CD4-positive, alpha-beta T cell (primary cell): ENCODE measurements around the gene PLIN1. TPM values are rescaled to one million over a fixed set of nuclear protein-coding genes. Genes with fewer than 3 reads are reported as not detected.

ENCODE experiments used
- ATAC-seq: fragments of 200-7000 bp; cut with Tn5 transposase; one replicate; pipeline ENCODE4 v1.10.0; 2022; ENCODE audit warnings: mild to moderate bottlenecking; ENCODE audit not compliant: poor library complexity
- CTCF ChIA-PET: fragments of 350-600 bp; sonication (Branson Sonifier 250); formaldehyde crosslinking; loops from one replicate; lab custom pipeline; 2021; ENCODE audit warnings: antibody characterized with exemption, inconsistent platforms; lab: Charles Lee
- POLR2A ChIA-PET: fragments of 350-600 bp; sonication (Branson Sonifier 250); formaldehyde crosslinking; loops from one replicate; lab custom pipeline; 2021; ENCODE audit warnings: antibody characterized with exemption, inconsistent platforms; lab: Charles Lee
- DNase-seq, 14 experiments: peaks; one replicate each; pipeline ENCODE4 v3.0.0-alpha.2; 2013 to 2020; ENCODE audit warnings: mixed read lengths in 2 of 14
- H3K27ac ChIP-seq, 2 donors: one replicate each; pipeline versions ENCODE4 v1.5.1 to v1.7.0; 2013; ENCODE audit warnings: low read length in 2 of 2, low read depth in 1 of 2, mild to moderate bottlenecking in 1 of 2
- H3K27me3 ChIP-seq, 2 experiments: 1 replicate in 1 of 2; 2 replicates in 1 of 2; pipeline versions ENCODE4 v1.6.1 to v1.7.0; 2013; ENCODE audit warnings: low read length in 2 of 2, control low read depth in 1 of 2, mild to moderate bottlenecking in 1 of 2, moderate library complexity in 1 of 2; ENCODE audit not compliant: insufficient read depth in 2 of 2, control insufficient read depth in 1 of 2
- H3K36me3 ChIP-seq: one replicate; pipeline ENCODE4 v1.6.1; 2013; ENCODE audit warnings: low read length, control low read depth; ENCODE audit not compliant: insufficient read depth
- H3K4me1 ChIP-seq: one replicate; pipeline ENCODE4 v1.6.1; 2013; ENCODE audit warnings: low read length, control low read depth; ENCODE audit not compliant: insufficient read depth
- H3K4me3 ChIP-seq: one replicate; pipeline ENCODE4 v1.5.1; 2013; ENCODE audit warnings: mild to moderate bottlenecking, low read length, moderate library complexity
- H3K9me3 ChIP-seq, 2 experiments: 1 replicate in 1 of 2; 2 replicates in 1 of 2; pipeline versions ENCODE4 v1.6.1 to v1.7.0; 2013; ENCODE audit warnings: low read length in 2 of 2, mild to moderate bottlenecking in 2 of 2, control low read depth in 1 of 2, moderate library complexity in 1 of 2; ENCODE audit not compliant: control insufficient read depth in 1 of 2, insufficient read depth in 1 of 2
- H3K27ac Mint-ChIP-seq: one replicate; pipeline ENCODE4 v1.8.0; 2020; ENCODE audit warnings: mixed read lengths
- H3K27me3 Mint-ChIP-seq: one replicate; pipeline ENCODE4 v1.8.0; 2021; ENCODE audit warnings: mixed read lengths
- H3K36me3 Mint-ChIP-seq: one replicate; pipeline ENCODE4 v1.8.0; 2021; ENCODE audit warnings: low read depth, mixed read lengths
- H3K4me1 Mint-ChIP-seq: one replicate; pipeline ENCODE4 v1.8.0; 2021; ENCODE audit warnings: low read depth, mixed read lengths
- H3K4me3 Mint-ChIP-seq: one replicate; pipeline ENCODE4 v1.8.0; 2020; ENCODE audit warnings: mild to moderate bottlenecking, mixed read lengths
- H3K9me3 Mint-ChIP-seq: one replicate; pipeline ENCODE4 v1.8.0; 2020; ENCODE audit warnings: mixed read lengths
- intact Hi-C, 2 experiments: fragments of 100-400 bp; cut with DNase I in 1 of 2; cut with micrococcal nuclease in 1 of 2; formaldehyde crosslinking; loops; one replicate each; pipeline versions ENCODE4 v1.15.1 to v1.9.0; 2023 to 2025; cut with DNase I, micrococcal nuclease
- total RNA-seq, 174 experiments: library from RNA in 2 of 174; stranded (reverse) in 2 of 174; gene quantifications; one replicate each; pipeline ENCODE4 v1.2.3 and lab custom pipeline; 2021 to 2026
- TF ChIP-seq, protein P1 (sequence below): fragments of 200-600 bp; IDR thresholded peaks from one replicate; pipeline ENCODE4 v1.8.0; 2022; ENCODE audit warnings: antibody characterized with exemption, mild to moderate bottlenecking

The PLIN1 gene
- total RNA-seq, 2 experiments from 2014 or later, result 0.08 to 0.22 TPM

DNA sequence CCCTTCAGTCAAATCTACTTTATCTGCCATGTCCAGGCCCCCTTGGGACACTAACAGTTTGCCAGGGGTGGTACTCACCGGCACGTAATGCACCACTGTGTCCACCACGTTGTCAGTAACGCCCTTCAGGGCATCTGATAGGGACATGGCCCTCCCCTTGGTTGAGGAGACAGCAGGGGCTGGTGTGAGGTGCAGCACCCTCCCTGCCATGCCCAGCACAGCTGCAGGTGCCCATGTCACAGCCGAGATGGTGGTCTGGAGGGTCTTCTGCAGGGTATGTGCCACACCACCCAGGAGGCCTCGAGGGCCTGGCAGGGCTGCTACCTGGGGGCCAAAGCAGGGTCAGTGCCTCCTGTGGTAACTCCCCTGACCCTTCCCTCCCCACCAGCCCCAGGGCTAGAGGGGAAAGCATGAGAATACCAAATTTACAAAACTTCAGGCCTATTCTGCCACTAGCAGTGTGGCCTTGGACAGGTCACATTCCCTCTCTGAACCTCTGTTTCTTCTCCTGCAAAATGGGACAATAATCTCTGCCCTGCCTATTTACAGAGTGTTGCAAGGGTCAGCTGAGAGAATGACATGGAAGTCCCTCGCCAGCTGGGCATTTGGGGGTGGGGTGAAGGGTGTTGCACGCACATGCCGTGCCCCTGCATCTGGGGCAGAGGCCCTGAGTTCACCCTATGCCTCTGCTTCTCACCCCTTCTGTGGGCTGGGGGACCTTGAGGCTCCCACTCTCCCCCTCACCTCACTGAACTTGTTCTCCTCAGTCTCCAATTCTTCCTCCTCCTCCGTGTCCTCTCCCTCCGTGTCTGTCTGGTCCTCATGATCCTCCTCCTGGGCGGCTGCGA lies 12.1 kb downstream of the PLIN1 start:
- Histone ChIP-seq H3K27ac (no peak overlapping the region), H3K9me3 (peaks cover 0 to 6% of the 10 kb centered on the region in 2 experiments), H3K27me3 (peaks cover 18 to 23% of the 10 kb centered on the region in 2 experiments), H3K4me1 (peaks cover 3% of the 10 kb centered on the region), H3K36me3 (no peaks in the 10 kb centered on the region), H3K4me3 (no peak overlapping the region)
- DNase-seq (no peak), ATAC-seq (no peak)
- peaks cover 35% of the 10 kb centered on the region for H3K27me3 Mint-ChIP-seq
- TF ChIP-seq, protein P1, sequence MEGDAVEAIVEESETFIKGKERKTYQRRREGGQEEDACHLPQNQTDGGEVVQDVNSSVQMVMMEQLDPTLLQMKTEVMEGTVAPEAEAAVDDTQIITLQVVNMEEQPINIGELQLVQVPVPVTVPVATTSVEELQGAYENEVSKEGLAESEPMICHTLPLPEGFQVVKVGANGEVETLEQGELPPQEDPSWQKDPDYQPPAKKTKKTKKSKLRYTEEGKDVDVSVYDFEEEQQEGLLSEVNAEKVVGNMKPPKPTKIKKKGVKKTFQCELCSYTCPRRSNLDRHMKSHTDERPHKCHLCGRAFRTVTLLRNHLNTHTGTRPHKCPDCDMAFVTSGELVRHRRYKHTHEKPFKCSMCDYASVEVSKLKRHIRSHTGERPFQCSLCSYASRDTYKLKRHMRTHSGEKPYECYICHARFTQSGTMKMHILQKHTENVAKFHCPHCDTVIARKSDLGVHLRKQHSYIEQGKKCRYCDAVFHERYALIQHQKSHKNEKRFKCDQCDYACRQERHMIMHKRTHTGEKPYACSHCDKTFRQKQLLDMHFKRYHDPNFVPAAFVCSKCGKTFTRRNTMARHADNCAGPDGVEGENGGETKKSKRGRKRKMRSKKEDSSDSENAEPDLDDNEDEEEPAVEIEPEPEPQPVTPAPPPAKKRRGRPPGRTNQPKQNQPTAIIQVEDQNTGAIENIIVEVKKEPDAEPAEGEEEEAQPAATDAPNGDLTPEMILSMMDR, result no peak
- no peak overlapping the region for H3K27ac Mint-ChIP-seq
- no peaks in the 10 kb centered on the region for H3K36me3 Mint-ChIP-seq
- no peaks in the 10 kb centered on the region for H3K9me3 Mint-ChIP-seq
- ChIA-PET CTCF (no interaction called here), POLR2A (no interaction called here)
- peaks cover 4% of the 10 kb centered on the region for H3K4me1 Mint-ChIP-seq
- no peak overlapping the region for H3K4me3 Mint-ChIP-seq
- intact Hi-C loops, result no loop called here

DNA sequence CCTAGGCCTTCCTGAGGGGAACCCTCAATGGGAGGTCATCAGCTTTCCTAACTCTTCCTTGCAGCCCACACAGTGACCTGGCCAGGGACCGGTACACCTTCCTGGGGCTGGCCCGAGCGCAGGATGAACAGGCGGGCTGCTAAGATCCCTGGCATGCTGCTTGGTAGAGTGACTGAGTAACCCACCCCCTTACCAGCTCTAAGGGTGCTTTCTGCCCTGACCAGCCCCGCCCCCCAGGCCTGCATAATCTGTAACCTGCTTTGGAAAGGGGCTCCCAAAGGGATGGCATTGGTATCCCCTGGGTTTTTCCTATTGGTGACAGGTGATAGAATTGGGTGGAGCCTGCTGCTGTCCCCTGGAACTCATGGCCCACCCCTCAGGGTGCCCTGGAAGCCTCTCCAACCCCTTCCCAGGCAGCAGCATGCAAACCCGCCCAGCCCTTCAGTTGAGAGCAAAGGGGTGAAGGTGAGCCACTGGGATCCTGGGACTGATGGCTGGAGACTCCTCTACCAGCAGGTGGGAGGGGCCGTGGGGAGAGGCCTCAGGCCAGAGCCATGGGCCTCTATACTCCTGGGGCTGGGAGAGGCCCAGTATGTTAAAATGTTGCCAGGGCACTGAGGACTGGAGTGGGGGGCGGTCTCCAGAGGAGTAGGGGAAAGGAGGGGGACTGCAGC lies 12.8 kb downstream of the PLIN1 start:
- intact Hi-C loops, result no loop called here
- no peaks in the 10 kb centered on the region for H3K36me3 Mint-ChIP-seq
- TF ChIP-seq, protein P1, result no peak

DNA sequence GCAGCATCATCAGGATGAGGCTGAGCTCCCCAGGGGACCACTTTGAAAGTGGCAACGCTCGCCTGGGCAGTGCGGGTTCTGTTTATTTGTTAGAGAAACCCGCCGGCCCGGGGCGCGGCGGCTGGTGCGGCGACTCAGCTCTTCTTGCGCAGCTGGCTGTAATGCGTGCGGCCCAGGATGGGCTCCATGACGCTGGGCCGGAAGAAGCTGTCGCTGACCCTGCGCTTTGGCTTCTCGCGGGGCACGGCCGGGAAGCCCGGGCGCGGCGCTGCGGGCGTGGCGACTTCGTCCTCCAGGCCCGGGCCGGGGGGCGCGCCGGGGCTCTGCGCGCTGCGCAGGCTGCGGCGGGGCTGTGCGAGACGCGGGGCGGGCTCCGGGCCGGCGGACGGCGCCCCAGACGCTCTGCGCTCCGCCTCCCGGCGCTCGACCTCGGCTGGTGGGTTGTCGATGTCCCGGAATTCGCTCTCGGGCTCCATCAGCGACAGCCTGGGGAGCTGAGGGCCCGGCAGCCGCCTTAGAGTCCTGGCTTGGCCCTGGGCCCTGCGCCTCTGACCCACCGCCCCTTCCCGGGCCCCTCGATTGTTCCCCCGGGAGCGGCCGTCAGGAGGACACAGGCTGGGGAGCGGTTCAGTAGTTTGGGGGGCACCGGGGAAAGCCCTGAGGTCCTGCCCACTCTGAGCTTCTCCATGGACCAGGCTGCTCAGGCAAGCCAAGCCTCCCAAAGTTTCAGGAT lies 13.6 kb downstream of the PLIN1 start:
- peaks cover 4% of the 10 kb centered on the region for H3K4me1 Mint-ChIP-seq
- no peaks in the 10 kb centered on the region for H3K36me3 Mint-ChIP-seq
- TF ChIP-seq, protein P1, result no peak
- intact Hi-C loops, result no loop called here
- peaks cover 3% of the 10 kb centered on the region for H3K4me1 ChIP-seq
- peaks cover 18 to 23% of the 10 kb centered on the region in 2 experiments for H3K27me3 ChIP-seq
- no peak overlapping the region for H3K4me3 Mint-ChIP-seq
- H3K9me3 Mint-ChIP-seq, result no peaks in the 10 kb centered on the region
- ChIA-PET POLR2A (no interaction called here), CTCF (no interaction called here)
- peaks cover 0 to 6% of the 10 kb centered on the region in 2 experiments for H3K9me3 ChIP-seq
- ATAC-seq (no peak), DNase-seq (no peak)
- no peak overlapping the region for H3K27ac ChIP-seq
- no peaks in the 10 kb centered on the region for H3K36me3 ChIP-seq
- peaks cover 44% of the 10 kb centered on the region for H3K27me3 Mint-ChIP-seq
- H3K4me3 ChIP-seq, result no peak overlapping the region
- H3K27ac Mint-ChIP-seq, result no peak overlapping the region

More for the DNA sequence above, 12.8 kb downstream of the PLIN1 start:
- H3K9me3 Mint-ChIP-seq, result no peaks in the 10 kb centered on the region
- no peak overlapping the region for H3K27ac Mint-ChIP-seq
- H3K4me1 ChIP-seq, result peaks cover 3% of the 10 kb centered on the region
- H3K27me3 ChIP-seq, result peaks cover 18 to 23% of the 10 kb centered on the region in 2 experiments
- H3K36me3 ChIP-seq, result no peaks in the 10 kb centered on the region
- peaks cover 37% of the 10 kb centered on the region for H3K27me3 Mint-ChIP-seq
- ATAC-seq, result no peak
- no peak for DNase-seq
- H3K27ac ChIP-seq, result no peak overlapping the region
- no peak overlapping the region for H3K4me3 ChIP-seq
- CTCF ChIA-PET, result no interaction called here
- H3K4me1 Mint-ChIP-seq, result peaks cover 4% of the 10 kb centered on the region
- no peak overlapping the region for H3K4me3 Mint-ChIP-seq
- H3K9me3 ChIP-seq, result peaks cover 0 to 6% of the 10 kb centered on the region in 2 experiments
- POLR2A ChIA-PET, result no interaction called here
